Ammon's horn (tissue), 1 donor: ENCODE results near the gene MSX1.

Experiments used
- DNase-seq: peaks from one replicate; pipeline ENCODE4 v3.0.0-alpha.2; 2016; ENCODE audit warnings: low spot score

The MSX1 gene

GRCh38 chr4:4841156-4841555 lies 18.3 kb upstream of the MSX1 start:
- DNase-seq, result no peak

- DNase-seq, result no peak
Measured at GRCh38 chr4:4842476-4843441, 16.7 kb upstream of the MSX1 start.

- peak; percentile 28 for DNase-seq
Measured at GRCh38 chr4:4843635-4844291, 15.7 kb upstream of the MSX1 start.

- no peak for DNase-seq
Measured at GRCh38 chr4:4845027-4845426, 14.4 kb upstream of the MSX1 start.

- no peak for DNase-seq
Measured at GRCh38 chr4:4847011-4847410, 12.5 kb upstream of the MSX1 start.

- DNase-seq, result no peak
Measured at GRCh38 chr4:4848540-4848939, 10.9 kb upstream of the MSX1 start.

GRCh38 chr4:4849106-4849505 lies 10.4 kb upstream of the MSX1 start:
- no peak for DNase-seq

- DNase-seq, result no peak
Measured at GRCh38 chr4:4849524-4850193, 9.8 kb upstream of the MSX1 start.

- no peak for DNase-seq
Measured at GRCh38 chr4:4851081-4851480, 8.4 kb upstream of the MSX1 start.

- DNase-seq, result no peak
Measured at GRCh38 chr4:4851906-4852305, 7.6 kb upstream of the MSX1 start.

GRCh38 chr4:4852591-4853362 lies 6.7 kb upstream of the MSX1 start:
- DNase-seq, result no peak

- DNase-seq, result no peak
Measured at GRCh38 chr4:4853371-4853823, 6.1 kb upstream of the MSX1 start.

GRCh38 chr4:4853921-4854648 lies 5.4 kb upstream of the MSX1 start:
- DNase-seq, result no peak

- no peak for DNase-seq
Measured at GRCh38 chr4:4854649-4855295, 4.7 kb upstream of the MSX1 start.

GRCh38 chr4:4855301-4856070 lies 4.0 kb upstream of the MSX1 start:
- no peak for DNase-seq

GRCh38 chr4:4856071-4857000 lies 3.1 kb upstream of the MSX1 start:
- DNase-seq, result no peak

- no peak for DNase-seq
Measured at GRCh38 chr4:4857001-4857808, 2.3 kb upstream of the MSX1 start.
